Measurements from ENCODE around the gene SH3PXD2B. TPM values are rescaled to one million over a fixed set of nuclear protein-coding genes. Genes with fewer than 3 reads are reported as not detected.
"Not testable (repeated sequence)": the region's sequence is repeated elsewhere in the genome, so short reads cannot be mapped to it uniquely, and the experiment has no call there.

SH3PXD2B gene
- total RNA-seq, 1 experiment from 2014 or later: 25.9 TPM

DNA sequence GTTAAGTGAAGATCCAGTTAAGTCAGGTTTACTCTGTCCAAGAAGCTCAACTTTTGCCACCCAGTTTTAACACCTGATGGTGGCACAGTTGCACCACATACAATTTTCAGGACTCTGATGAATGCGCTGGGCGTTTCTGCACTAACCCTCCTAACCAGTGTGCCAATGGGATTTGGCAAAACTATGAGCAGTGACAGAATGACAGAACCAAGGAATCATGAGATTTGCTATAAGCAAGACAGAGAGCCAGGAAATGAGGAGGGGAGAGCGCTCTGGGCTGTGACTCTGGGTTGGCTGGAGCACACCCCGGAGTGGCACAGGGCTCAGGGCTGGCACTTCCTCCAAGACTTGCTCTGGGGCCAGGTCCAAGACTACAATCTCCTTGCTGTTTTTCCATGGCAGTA lies 84.1 kb downstream of the SH3PXD2B start:
- no peak for DNase-seq (ENCODE audit: low read depth)

GRCh38 chr5:172368699-172369098 lies 85.6 kb downstream of the SH3PXD2B start:
- not testable (repeated sequence) for DNase-seq (ENCODE audit: low read depth)

- DNase-seq (ENCODE audit: low read depth): no peak
Measured at GRCh38 chr5:172365948-172366608, 88.2 kb downstream of the SH3PXD2B start.

GRCh38 chr5:172364773-172365172 lies 89.6 kb downstream of the SH3PXD2B start:
- no peak for DNase-seq (ENCODE audit: low read depth)

- DNase-seq (ENCODE audit: low read depth): peak; percentile 11
Measured at GRCh38 chr5:172362755-172363154, 91.6 kb downstream of the SH3PXD2B start.

DNA sequence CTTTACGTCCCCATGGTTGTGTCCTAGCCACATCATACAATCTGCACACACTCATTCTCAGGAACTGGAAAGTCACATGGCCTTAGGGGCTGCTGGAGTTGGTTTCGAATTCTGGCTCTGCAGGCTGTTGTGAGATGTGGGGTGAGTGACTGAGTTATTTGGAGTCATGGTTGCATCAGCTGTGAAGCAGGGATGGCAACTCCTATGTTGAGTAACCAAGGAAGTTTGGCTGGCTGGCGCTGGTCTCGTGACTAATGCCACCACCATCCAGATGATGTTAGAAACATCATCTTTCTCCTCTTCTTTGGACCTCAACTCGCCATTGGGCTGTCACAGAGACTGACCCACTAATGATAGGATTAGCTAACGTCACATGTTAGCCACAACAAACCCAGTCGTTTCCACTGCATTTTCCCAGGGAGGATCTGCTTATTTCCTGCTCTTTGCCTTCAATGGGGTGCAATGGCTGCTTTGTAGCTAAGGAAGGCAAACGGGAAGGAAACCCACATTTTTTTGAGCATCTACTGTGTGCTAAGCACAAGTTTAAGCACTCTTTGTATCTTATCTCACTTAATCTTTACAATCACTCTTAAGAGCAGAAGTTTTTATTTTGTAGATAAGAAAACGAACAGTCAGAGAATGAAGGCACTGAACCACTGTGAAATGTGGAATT lies 92.6 kb downstream of the SH3PXD2B start:
- DNase-seq (ENCODE audit: low read depth): peak; percentile 98

DNA sequence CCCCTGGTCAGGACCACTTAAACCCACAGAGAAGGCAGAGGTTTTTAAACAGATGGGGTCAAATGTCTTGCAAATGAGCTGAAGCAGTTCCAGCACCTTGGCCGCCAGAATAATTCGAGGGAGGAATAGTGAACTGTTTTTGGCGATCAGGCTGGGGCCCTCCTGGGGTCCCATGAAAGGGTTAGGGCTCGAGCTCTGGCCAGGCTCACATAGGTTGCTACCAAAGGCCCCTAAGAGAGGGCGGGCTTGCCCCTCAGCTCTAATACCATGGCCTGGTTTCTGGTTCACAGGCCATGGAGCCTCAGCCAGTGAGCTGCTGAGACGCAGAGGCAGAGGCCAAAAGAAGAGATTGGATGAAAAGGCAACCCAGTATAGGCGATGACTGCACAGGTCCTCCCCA lies 96.0 kb downstream of the SH3PXD2B start:
- no peak for DNase-seq (ENCODE audit: low read depth)

DNA sequence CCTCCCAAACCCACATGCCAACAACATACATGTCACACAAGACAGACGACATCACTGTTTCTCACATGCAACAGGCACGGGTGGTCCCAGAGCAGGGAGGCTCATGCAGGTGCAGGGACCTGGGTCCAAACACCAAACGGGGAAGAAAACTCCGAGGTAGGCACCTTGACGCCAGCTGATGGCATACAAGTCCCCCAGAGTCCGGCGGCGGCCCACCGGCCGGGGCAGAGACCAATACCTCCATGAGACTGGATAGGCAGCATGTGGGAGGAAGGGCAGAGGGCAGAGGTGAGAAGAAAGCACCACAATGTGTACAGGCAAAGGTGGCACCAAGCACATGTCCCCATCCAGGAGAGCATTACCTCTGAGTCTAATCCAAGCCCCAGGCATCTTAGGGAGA lies 97.8 kb downstream of the SH3PXD2B start:
- DNase-seq (ENCODE audit: low read depth): no peak

GRCh38 chr5:172356047-172356446 lies 98.3 kb downstream of the SH3PXD2B start:
- DNase-seq (ENCODE audit: low read depth): no peak

DNA sequence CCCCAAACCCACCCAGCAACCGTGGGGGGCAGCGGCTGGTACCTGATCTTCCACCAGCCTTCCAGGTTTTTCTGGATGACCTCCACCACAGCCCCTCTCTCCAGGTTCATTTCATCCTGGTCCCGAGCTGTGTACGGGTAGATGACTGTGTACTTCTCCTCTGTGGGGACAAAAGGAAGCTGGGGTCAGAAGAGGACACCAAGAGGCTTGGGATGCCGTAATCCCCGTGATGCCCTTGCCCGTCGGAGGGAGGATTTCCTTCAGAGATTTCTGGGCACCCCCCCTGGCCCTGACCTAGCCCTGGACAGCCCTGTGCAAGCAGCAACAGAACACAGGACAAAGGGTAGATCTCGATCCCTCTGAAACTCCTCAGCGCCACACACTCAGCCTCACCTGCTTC lies 100.5 kb downstream of the SH3PXD2B start:
- DNase-seq (ENCODE audit: low read depth): no peak

DNA sequence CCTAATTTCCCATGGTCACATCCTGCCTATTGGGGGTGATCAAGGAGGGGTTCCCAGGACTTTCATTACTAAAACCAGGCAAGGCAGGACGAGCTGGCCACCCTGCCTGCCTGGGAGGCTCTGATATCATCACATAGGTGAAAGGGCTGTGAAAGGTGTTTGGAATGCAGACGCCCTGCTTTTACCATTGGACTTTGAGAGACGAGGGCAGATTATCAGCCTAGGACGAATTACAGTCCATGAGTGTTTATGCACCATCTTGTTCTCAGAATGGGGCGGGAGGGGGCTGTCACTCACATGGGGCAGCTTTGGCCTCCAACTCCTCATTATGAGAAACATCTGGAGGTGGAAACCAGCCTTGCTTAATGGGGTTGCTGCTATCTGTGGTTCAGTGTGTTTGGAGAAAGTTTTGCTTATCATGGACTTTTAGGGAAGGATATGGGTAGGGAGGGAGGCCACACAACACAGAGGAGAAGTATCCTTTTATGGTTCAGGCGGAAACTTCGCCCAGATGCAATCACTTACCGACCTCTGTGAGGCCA lies 101.0 kb downstream of the SH3PXD2B start:
- DNase-seq (ENCODE audit: low read depth): no peak

DNA sequence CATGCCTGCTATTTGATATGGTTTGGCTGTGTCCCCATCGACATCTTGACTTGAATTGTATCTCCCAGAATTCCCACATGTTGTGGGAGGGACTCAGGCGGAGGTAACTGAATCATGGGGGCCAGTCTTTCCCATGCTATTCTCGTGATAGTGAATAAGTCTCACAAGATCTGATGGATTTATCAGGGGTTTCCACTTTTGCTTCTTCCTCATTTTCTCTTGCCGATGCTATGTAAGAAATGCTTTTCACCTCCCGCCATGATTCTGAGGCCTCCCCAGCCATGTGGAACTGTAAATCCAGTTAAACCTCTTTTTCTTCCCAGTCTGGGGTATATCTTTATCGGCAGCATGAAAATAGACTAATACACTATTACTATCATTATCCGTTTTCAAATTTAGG lies 101.8 kb downstream of the SH3PXD2B start:
- not testable (repeated sequence) for DNase-seq (ENCODE audit: low read depth)

DNA sequence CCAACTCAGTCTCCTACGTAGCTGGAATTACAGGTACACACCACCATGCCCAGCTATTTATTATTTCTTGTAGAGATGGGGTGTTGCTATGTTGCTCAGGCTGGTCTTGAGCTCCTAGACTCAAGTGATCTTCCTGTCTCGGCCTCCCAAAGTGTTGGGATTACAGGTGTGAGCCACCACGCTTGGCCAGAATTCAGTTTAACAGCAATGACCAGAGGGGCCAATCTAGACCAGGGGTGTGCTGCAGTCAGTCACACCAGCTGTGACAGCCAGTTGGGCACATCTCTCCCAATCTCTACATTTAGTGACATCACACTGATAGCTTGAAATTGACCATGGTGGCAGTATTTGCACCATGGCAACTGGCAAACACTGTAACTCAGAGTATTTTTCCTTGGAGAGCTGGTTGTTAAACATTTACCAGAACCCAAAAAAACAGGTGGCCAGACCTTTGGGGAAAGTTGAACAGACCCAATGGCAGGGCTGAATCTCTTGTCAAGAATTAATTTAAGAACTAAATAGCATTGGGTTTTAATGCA lies 103.0 kb downstream of the SH3PXD2B start:
- peak; percentile 3 for DNase-seq (ENCODE audit: low read depth)

DNA sequence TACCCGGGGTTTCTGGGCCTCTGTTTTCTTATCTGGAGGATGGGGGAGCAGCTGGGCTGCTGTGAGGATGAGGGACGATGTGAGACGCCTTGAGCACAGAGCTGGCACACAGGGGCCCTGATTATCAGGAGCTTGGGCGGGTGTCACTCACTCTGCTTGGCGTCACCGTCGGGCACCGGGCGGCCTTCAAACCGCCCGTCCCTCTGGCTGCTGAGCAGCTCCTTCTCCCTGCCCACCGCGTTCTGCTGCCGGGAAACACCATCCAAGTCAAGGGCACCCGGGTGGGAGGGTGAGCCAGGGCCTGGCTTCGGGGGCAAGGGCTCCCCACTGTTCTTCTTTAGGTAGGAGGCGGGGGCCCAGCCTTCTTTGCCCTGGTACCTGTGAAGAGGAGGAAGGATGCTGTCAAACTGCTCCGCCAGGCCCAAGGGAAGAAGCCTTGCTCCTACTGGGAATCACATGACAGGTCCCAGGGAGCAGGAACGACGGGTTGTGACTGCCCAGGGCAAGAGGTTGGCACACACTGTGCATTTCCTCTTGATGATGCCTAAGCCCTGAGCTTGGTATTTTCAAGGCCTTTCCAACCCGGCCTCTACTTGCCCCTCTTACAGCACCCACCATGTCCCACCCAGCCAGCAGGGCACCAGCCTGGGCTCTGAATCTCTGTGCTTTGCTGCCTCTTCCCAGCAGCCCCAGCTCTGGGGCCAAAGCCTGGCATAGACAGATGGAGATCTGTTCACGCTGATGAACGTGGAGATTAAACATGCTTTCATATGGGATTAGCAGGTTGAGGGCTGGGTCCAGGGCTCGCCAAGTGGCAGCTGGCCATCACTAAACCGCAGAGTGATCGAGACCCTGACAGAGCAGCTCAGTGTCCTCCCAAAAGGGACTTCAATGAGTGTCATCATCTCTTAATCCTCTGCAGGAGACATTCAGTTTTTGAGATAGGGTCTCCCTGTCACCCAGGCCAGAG lies 103.8 kb downstream of the SH3PXD2B start:
- DNase-seq (ENCODE audit: low read depth): no peak

- not testable (repeated sequence) for DNase-seq (ENCODE audit: low read depth)
Measured at GRCh38 chr5:172348733-172349132, 105.6 kb downstream of the SH3PXD2B start.

DNA sequence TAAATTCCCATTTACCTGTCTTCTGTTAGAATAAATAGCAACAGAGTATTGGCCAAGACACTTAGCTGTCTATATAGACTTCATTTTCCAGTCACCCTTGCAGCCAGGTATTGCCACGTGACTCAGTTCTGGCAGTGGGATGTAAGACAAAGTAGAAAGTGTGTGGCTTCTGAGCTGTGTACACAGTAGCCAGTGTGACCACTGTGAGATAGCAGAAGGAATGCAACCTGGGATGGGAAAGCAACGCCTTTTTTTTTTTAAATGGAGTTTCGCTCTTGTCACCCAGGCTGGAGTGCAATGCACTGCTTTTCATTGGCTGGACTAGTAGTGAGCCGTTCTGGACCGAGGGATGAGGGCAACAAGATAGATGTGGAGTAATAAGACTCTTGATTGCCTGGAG lies 106.2 kb downstream of the SH3PXD2B start:
- DNase-seq (ENCODE audit: low read depth): no peak

- peak; percentile 73 for DNase-seq (ENCODE audit: low read depth)
Measured at GRCh38 chr5:172347496-172348052, 106.8 kb downstream of the SH3PXD2B start.

GRCh38 chr5:172345881-172346280 lies 108.4 kb downstream of the SH3PXD2B start:
- no peak for DNase-seq (ENCODE audit: low read depth)

- no peak for DNase-seq (ENCODE audit: low read depth)
Measured at GRCh38 chr5:172344855-172345409, 109.4 kb downstream of the SH3PXD2B start.

DNA sequence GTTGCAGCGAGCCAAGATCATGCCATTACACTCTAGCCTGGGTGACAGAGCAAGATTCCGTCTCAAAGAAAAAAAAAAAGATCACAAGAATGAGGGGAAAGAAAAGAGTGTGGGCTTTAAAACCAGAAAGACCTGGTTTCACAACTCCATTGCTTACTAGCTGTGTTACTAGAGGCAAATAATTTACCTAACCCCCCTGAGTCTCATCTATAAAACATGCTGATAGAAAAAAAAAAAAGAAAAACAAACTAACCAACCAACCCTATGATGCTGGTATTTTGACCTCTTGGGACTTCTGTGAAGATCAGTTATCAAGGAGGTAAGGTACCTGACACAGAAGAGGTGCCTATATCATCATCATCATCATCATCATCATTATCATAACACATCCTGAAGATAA lies 110.6 kb downstream of the SH3PXD2B start:
- DNase-seq (ENCODE audit: low read depth): no peak

GRCh38 chr5:172342918-172343317 lies 111.4 kb downstream of the SH3PXD2B start:
- no peak for DNase-seq (ENCODE audit: low read depth)

All from LHCN-M2 (cell line).